AG04449 (cell line): ENCODE data around the gene OPN3.

Experiments
- CTCF ChIA-PET: fragments of 350-600 bp; formaldehyde crosslinking; extraction: SDS; loops from one replicate; lab custom pipeline; 2021; ENCODE audit warnings: antibody characterized with exemption; lab: Yijun Ruan, JAX
- POLR2A ChIA-PET: fragments of 400-600, 350-600 bp; formaldehyde crosslinking; extraction: SDS; loops from one replicate; lab custom pipeline; 2020; ENCODE audit warnings: antibody characterized with exemption, inconsistent platforms; lab: Yijun Ruan, JAX
- DNase-seq: peaks from one replicate; pipeline ENCODE4 v3.0.0-alpha.2; 2010; ENCODE audit warnings: low read depth, low spot score
- H3K4me3 ChIP-seq: 2 replicates; pipeline ENCODE4 v1.5.1; 2011; ENCODE audit warnings: low read depth, mild to moderate bottlenecking, control low read depth, low read length
- CTCF ChIP-seq: IDR thresholded peaks from one replicate; pipeline ENCODE4 v1.5.1; 2011; ENCODE audit warnings: mild to moderate bottlenecking, moderate library complexity, low read length, control low read depth, inconsistent platforms; ENCODE audit not compliant: insufficient read depth; ENCODE audit errors: missing control alignments

OPN3 gene

GRCh38 chr1:241607497-241607896 is 32.7 kb downstream of the OPN3 start:
- TF ChIP-seq CTCF: no peak
- ChIA-PET POLR2A (no interaction called here), CTCF (interaction anchor here (1.3 to 1.5 kb wide), 3 partner anchors 18 to 240 kb away, joined by 3 read pairs; partner anchors contain the start of gene EXO1)
- DNase-seq: no peak
- no peak overlapping the region for H3K4me3 ChIP-seq

DNA sequence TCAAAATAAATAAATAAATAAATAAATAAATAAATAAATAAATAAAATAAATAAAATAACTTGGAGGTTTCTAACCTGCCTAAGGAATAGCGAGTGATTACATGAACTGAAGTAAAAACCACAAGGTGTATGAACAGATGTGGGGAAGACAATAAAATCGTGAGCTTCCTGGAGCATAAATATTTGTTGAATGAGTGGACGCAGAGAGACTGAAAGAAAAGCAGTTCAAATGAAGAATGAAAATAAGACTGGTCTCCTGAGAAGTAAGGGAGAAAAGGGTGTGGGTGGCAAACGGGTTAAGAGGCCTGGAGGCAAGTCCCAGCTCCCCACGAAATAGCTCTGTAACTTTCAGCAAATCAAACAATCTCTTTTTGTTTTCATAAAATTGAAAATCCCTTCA is 33.6 kb downstream of the OPN3 start:
- TF ChIP-seq CTCF: no peak
- no peak for DNase-seq
- CTCF ChIA-PET: interaction anchor here (0.8 to 1.5 kb wide), 4 partner anchors 17 to 392 kb away, joined by 3 read pairs; partner anchors contain the start of genes EXO1 and MAP1LC3C
- POLR2A ChIA-PET: no interaction called here
- no peak overlapping the region for H3K4me3 ChIP-seq

GRCh38 chr1:241605146-241605805 is 34.9 kb downstream of the OPN3 start:
- no peak overlapping the region for H3K4me3 ChIP-seq
- no peak for TF ChIP-seq CTCF
- POLR2A ChIA-PET: no interaction called here
- CTCF ChIA-PET: interaction anchor here (1.1 to 1.3 kb wide), 2 partner anchors 22 to 229 kb away, joined by 3 to 4 read pairs; no protein-coding TSS in a partner anchor
- no peak for DNase-seq

- H3K4me3 ChIP-seq: no peak overlapping the region
- POLR2A ChIA-PET: no interaction called here
- no peak for DNase-seq
- TF ChIP-seq CTCF: no peak
- CTCF ChIA-PET: interaction anchor here (2.5 kb wide), 1 partner anchor 8 kb away, joined by 24 read pairs; no protein-coding TSS in a partner anchor
These were observed 36.4 kb downstream of the OPN3 start for GRCh38 chr1:241603731-241604245.

DNA sequence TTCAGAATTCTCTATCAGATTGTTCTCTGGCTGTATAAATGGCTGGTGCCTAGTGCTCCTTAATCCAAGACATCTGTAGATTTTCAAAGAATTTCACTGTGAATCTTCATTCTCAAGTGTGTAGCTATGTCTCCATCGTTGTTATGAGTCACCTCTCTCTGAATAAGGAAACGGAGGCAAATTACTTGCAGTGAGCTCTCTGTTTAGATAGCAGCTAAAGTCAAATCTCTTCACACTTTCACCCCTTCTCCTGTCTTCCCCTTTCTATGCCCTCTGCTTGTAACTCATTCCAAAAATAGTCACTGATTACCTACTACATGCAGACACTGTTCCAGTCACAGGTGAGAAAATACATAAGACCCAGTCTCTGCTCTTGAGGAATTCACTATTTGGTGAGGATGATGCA is 39.7 kb downstream of the OPN3 start:
- POLR2A ChIA-PET: interaction anchor here (0.6 kb wide), 1 partner anchor 217 kb away, joined by 3 read pairs; no protein-coding TSS in a partner anchor
- no peak for DNase-seq
- CTCF ChIA-PET: interaction anchor here (2.2 kb wide), 1 partner anchor 10 kb away, joined by 12 read pairs; no protein-coding TSS in a partner anchor
- TF ChIP-seq CTCF: no peak
- no peak overlapping the region for H3K4me3 ChIP-seq

GRCh38 chr1:241598249-241598648 is 41.9 kb downstream of the OPN3 start:
- ChIA-PET CTCF (interaction anchor here (0.8 to 1.8 kb wide), 3 partner anchors 12 to 244 kb away, joined by 4 to 17 read pairs (median 5); no protein-coding TSS in a partner anchor), POLR2A (no interaction called here)
- TF ChIP-seq CTCF: no peak
- H3K4me3 ChIP-seq: no peak overlapping the region
- no peak for DNase-seq
